ENCODE data around the gene TNFRSF1A. TPM values are rescaled to one million over a fixed set of nuclear protein-coding genes. Genes with fewer than 3 reads are reported as not detected.

Gene TNFRSF1A
- total and polyA plus RNA-seq, 12 donors, result 29.4 to 100 (median 39.2) TPM

DNA sequence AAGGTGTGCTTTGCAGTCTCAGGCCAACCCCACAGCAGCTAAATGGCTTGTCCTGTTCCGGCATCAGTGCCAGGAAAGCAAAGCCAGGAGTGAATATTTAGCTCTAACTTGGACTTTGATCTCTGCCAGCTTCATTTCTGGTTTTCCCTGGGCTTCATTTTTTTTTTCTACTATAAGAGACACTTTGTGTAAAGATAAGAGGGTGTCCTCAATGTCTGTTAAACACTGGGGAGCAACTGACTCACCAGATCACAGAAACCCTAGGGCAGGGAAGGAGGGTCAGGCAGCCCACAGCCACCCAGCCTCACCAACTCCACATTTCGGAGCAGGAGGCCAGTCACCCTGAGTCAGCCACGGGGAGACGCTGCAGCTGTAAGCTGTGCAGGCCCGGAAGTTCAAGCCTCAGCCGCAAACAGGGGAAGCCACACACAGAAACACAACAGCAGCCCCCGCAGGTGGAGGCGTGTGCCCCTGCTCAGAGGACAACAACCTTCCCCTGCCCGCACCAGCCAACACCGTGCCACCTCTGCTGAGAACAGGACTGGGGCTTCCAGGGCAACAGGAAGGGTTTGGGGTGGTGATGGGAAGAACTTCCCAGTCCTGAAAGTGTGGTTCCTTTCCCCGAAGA is 6.3 kb downstream of the TNFRSF1A start:
- H3K4me3 ChIP-seq, result peak overlapping the region in 9 of 10 donors; percentile 30 to 99 (median 95)
- no peaks in the 10 kb centered on the region for H3K27me3 ChIP-seq
- DNase-seq, result peak; percentile 68 to 77
- TF ChIP-seq, protein P1, sequence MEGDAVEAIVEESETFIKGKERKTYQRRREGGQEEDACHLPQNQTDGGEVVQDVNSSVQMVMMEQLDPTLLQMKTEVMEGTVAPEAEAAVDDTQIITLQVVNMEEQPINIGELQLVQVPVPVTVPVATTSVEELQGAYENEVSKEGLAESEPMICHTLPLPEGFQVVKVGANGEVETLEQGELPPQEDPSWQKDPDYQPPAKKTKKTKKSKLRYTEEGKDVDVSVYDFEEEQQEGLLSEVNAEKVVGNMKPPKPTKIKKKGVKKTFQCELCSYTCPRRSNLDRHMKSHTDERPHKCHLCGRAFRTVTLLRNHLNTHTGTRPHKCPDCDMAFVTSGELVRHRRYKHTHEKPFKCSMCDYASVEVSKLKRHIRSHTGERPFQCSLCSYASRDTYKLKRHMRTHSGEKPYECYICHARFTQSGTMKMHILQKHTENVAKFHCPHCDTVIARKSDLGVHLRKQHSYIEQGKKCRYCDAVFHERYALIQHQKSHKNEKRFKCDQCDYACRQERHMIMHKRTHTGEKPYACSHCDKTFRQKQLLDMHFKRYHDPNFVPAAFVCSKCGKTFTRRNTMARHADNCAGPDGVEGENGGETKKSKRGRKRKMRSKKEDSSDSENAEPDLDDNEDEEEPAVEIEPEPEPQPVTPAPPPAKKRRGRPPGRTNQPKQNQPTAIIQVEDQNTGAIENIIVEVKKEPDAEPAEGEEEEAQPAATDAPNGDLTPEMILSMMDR (IDR thresholded peaks at IDR 0.05), result peak; percentile 14 to 71 (median 50)
- H3K27ac ChIP-seq, result peak overlapping the region; percentile 88 to 100 (median 97)
- ATAC-seq, result peak; percentile 39 to 63 (median 58)
- WGBS, 2 donors, result 3 to 20% methylated on average over 11 of the region's 11 CpGs
- H3K9me3 ChIP-seq, result no peaks in the 10 kb centered on the region
- H3K36me3 ChIP-seq, result peaks cover 0 to 73% (median 35%) of the 10 kb centered on the region in 9 donors
- intact Hi-C loops (cut with DNase I), result loop anchor here in 6 of 10 donors (1.0 to 10.0 kb wide), 10 partner anchors 12 to 199 kb away; partner anchors contain the start of genes LTBR (in 5 of the 6) and GAPDH (in 4 of the 6)
- H3K4me1 ChIP-seq, result peaks cover 42 to 96% (median 78%) of the 10 kb centered on the region in 9 donors

DNA sequence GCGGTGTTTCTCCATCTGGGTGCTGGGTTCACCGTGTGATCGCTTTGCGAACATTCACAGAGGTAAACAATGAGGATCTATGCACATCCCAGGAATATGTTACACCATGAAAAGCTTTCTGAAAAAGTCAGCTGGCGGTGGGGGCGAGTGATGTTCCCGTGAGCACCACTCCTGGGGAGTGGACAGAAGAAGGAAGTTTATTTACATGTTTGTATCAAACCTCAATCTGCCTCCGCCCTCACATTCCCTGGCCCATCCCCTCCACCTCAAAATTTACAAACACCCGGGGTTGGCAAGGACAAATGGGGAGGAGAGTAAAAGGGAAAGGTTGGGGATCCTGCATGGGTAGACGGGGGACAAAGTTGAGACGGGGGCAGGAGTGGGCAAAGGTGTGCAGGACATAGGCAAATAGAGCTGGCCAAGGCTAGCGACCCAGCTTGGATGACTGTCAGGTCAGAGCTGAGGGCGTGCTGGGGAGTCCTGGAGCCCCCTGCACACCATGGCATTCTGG is 6.9 kb downstream of the TNFRSF1A start:
- TF ChIP-seq, protein P1 (IDR thresholded peaks at IDR 0.05), result no peak
- 33 to 52% methylated on average over 13 of the region's 13 CpGs for WGBS, 2 donors
- intact Hi-C loops (cut with DNase I), result loop anchor here in 6 of 10 donors (2.0 to 10.0 kb wide), 8 partner anchors 32 to 200 kb away; partner anchors contain the start of genes LTBR (in 5 of the 6) and GAPDH (in 4 of the 6)
- no peaks in the 10 kb centered on the region for H3K9me3 ChIP-seq
- H3K4me1 ChIP-seq, result peaks cover 42 to 100% (median 72%) of the 10 kb centered on the region in 9 donors
- H3K36me3 ChIP-seq, result peaks cover 0 to 79% (median 41%) of the 10 kb centered on the region in 9 donors
- ATAC-seq (peak in 1 of 8 donors; percentile 8), DNase-seq (no peak)
- no peaks in the 10 kb centered on the region for H3K27me3 ChIP-seq
- peak overlapping the region; percentile 88 to 100 (median 97) for H3K27ac ChIP-seq
- peak overlapping the region in 9 of 10 donors; percentile 30 to 99 (median 95) for H3K4me3 ChIP-seq

DNA sequence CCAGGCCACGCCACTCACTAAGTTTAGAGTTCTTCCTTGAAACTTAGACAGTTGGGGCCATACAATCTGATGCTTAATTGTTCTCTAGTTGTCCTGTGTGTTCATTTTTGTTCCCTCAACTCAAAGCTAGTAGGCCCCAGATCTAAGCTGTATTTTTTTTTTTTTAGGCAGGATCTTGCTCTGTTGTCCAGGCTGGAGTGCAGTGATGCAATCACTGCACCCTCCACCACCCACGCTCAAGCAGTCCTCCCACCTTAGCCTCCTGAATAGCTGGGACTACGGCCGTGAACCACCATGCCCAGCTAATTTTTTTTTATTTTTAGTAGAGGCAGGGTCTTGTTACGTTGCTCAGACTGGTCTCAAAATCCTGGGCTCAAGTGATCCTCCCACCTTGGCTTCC is 7.5 kb downstream of the TNFRSF1A start:
- intact Hi-C loops (cut with DNase I), result loop anchor here in 5 of 10 donors (2.0 to 10.0 kb wide), 4 partner anchors 33 to 200 kb away; partner anchors contain the start of genes GAPDH (in 3 of the 5) and LTBR (in 2 of the 5)
- no peak for DNase-seq

DNA sequence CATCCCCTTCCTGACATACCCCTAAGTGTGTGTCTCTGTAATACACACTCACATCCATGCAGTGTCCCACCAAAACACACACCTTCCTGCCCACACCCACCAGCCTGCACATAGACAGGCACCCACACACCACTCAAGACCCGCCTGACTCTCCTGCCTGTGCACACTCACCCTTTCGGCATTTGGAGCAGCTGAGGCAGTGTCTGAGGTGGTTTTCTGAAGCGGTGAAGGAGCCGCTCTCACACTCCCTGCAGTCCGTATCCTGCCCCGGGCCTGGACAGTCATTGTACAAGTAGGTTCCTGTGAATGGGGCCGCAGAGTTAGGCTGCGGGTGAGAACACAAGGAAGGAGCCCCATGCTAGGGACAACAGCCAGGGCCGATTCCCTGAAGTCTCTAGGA is 8.3 kb downstream of the TNFRSF1A start:
- H3K27me3 ChIP-seq, result no peaks in the 10 kb centered on the region
- peaks cover 31 to 100% (median 59%) of the 10 kb centered on the region in 9 donors for H3K4me1 ChIP-seq
- ATAC-seq (no peak), DNase-seq (no peak)
- no peaks in the 10 kb centered on the region for H3K9me3 ChIP-seq
- peak overlapping the region in 8 of 10 donors; percentile 93 to 100 (median 98) for H3K27ac ChIP-seq
- TF ChIP-seq, protein P1 (IDR thresholded peaks at IDR 0.05), result no peak
- peaks cover 7 to 83% (median 55%) of the 10 kb centered on the region in 9 donors for H3K36me3 ChIP-seq
- WGBS, 2 donors, result 76 to 85% methylated on average over 9 of the region's 9 CpGs
- H3K4me3 ChIP-seq, result no peak overlapping the region
- intact Hi-C loops (cut with DNase I), result loop anchor here in 4 of 10 donors (5.0 to 10.0 kb wide), 3 partner anchors 34 to 201 kb away; partner anchors contain the start of genes GAPDH (in 3 of the 4) and LTBR (in 1 of the 4)

More for the DNA sequence above, 7.5 kb downstream of the TNFRSF1A start:
- H3K4me3 ChIP-seq, result peak overlapping the region in 3 of 10 donors; percentile 19 to 99 (median 99)
- no peak for ATAC-seq
- H3K36me3 ChIP-seq, result peaks cover under 1 to 83% (median 47%) of the 10 kb centered on the region in 9 donors
- H3K27ac ChIP-seq, result peak overlapping the region; percentile 88 to 100 (median 97)
- peaks cover 38 to 100% (median 66%) of the 10 kb centered on the region in 9 donors for H3K4me1 ChIP-seq
- WGBS, 2 donors, result 68 to 72% methylated on average over 5 of the region's 5 CpGs
- no peaks in the 10 kb centered on the region for H3K27me3 ChIP-seq
- no peaks in the 10 kb centered on the region for H3K9me3 ChIP-seq
- TF ChIP-seq, protein P1 (IDR thresholded peaks at IDR 0.05), result no peak

Data from heart right ventricle (tissue), 16 donors.